GM04504 (cell line): Measurements from ENCODE around the gene ME3.

Experiments
- DNase-seq: peaks from one replicate; pipeline ENCODE4 v3.0.0-alpha.2; 2012; ENCODE audit warnings: low read depth

Gene ME3

DNA sequence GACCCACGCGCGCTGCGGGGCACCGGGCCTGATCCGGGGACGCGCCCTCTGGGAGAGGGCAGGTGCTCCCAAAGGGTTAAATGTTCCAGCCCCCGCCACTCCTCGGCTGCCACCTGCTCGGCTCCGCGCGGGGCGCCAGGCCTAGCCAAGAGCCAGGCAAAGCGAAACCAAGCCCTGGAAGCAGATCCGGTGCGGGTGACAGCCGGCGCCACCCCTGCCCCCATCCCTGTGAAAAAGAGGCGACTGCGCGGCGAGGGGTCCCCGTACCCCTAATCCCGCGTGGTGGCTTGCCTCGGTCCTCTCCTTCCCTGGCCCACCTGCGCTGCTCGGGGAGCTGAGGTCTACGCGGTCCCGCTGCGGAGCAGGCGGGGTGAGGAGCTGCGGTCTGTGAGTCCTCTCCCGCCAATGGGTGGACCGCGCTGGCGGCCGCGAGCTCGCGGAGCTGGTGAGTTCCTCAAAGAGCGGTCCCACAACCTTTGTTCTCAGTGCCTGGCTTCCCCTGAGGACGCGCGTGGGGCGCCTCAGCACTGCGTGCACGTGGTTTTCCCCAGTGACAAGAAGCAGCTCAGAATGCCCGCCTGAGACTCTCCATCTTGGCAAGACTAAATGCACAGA, at the start of gene ME3:
TSS of gene ME3 (minus strand) at position 610 of the 615 bp plus-strand sequence.
- DNase-seq, result peak; percentile 12

DNA sequence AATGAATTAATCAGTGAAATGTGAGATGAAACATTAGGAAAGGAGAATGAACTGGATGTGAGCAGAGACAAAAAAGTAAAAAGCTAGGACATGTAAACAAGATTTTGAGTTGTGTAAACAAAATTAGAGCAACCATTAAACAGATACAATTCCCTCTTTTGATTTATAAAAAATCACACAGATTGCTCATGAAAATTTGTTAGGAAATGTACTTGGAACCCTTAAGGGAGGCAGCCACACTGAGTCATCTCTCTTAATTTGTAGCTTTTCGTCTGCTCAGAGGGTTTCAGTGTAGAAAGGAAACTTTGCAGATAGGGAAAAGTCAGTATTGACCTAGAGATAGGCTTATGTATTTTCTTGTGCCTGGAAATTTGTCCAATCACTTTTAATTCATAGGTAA, 49.6 kb upstream of the ME3 start:
- DNase-seq, result peak; percentile 46

DNA sequence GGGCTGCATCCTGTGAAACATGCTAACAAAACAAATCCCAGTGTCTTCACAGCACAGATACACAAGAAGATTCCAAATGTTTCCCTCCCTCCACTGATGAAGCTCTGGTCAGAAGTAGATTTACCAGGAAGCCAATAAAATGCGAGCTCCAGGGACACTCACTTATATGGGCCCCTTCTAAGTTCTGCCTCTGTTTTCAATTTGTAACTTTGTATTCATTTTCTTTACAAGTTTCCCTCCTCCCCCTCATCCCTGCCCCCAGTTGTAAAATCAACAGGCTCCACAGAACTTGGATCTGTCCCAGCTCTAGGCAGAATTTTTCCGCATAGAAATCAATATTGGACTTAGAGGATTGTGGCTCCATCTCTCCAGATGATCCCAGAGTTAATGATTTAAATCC, 48.1 kb upstream of the ME3 start:
- DNase-seq, result no peak

DNA sequence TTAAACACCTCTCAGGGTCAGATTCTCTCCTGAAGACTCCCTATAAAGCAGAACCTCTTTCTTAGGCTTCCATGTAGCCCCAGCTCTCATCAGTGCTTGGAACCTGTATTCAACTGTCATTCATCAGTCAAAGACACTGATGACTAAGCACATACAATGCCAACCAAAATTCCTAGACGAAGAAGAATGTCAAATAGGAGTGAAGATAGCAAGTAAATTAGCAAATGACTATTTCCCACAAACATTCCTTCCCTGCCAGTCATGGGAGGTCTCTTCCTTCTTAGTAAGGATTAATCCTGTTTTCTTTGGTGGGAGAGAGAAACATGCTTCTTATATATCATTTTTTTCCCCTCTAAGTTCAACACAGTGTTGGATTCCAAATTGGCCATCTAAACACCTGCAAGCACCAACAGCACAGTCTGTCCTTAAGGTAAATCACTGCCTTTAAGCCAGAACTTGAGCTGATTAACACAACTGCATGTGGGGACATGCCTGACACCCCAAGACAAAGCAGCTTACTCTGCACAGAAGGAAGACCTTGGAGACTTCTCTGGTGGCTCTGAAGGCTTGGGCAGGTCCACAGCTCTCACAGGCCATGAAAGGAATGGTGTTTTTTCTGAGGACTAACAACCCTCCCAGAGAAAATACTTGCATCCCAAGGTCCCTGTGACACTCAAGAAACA, 47.5 kb upstream of the ME3 start:
- peak; percentile 62 for DNase-seq

DNA sequence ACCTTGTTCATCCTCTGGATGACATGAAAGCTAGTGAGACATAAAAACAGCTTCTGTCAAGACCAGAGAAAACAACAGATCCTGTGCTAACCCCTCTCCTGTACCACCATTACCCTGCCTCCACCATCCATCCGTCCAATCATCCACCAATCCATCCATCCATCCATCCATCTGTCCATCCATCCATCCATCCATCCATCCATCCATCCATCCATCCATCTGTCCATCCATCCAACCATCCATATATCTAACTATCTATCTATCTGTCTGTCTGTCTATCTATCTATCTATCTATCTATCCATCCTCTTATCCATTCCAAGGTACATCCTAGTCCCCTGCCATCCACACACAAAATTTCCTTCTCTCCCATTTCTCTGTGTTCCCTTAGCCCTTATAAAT, 46.6 kb upstream of the ME3 start:
- no peak for DNase-seq

DNA sequence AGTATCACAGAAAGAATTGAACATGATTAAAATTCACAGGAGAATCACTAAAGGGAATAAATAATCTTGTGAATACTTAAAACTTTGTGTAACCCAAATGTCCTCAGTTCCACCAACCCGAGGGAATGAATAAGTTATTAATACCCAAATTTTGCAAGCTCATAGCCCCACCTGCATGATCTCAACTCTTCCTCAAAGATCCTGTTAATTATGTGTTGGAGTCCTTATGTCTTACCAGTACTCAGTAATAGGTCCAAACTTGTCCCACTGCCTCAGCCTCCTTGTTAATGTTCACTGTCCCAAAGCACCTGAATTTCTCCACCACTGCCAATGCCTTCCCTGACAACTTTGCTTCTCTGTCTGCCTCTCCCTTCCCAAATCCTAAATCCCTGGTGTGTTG, 46.1 kb upstream of the ME3 start:
- DNase-seq, result no peak

DNA sequence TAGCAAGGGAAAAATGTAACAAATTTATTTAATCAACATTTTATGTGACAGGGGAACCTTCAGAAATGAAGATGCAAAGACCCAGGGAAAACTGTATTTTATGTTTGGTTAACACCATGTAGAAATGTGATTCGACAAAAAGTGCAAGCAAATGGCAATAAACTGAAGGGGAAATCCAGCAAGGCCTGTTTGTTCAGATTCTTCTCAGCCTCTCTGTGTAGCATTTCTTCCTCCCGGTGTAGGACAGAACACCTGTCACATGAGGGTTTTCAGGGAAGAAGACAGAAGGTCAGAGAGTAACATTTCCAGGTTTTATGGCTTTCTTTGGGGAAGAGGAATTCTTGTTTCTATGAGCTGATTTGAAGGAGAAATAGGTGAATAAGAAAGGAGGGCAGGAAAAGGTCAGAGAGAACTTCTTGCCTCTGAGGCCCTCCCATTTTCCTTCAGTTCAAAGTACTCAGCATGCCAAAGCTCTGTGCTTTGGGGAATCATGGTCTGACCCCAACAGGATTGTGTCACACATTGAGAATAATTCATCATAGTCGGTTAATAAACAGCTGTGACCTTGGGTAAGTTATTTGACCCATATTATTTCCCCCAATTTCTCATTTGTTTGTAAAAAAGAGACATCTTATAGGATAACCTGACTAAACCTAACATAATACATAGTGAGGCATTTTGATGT, 45.5 kb upstream of the ME3 start:
- no peak for DNase-seq

DNA sequence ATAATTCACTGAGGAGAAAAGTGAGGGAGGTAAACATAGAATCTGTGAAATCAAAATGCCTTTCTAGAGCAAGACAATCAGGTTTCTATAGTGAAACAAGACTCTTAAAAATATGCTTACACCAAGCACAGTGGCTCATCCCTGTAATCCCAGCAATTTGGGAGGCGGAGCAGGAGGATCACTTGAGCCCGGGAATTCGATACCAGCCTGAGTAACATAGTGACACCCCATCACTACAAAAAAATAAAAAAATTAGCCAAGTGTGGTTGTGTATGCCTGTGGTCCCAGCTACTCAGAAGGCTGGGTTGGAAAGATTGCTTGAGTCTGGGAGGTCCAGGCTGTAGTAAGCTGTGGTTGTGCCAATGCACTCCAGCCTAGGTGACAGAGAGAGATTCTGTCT, 43.2 kb upstream of the ME3 start:
- DNase-seq, result no peak

DNA sequence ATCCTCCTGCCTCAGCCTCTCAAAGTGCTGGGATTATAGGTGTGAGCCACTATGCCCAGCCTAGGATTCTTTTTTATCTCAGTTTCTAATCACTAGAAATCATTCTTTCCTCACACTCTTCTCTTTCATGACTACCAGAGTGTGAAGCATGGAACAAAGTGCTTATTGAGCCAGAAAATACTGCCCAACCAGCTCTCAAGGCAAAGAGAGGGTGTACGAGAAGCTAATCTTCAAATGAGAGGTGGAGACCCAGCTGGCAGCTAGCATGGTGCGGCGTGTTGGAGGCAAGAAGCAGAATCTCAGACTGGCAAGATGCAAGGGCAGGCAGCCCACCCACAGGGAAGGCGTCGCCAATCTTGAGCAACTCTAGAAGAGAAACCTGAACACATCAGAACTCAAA, 41.1 kb upstream of the ME3 start:
- DNase-seq, result no peak

DNA sequence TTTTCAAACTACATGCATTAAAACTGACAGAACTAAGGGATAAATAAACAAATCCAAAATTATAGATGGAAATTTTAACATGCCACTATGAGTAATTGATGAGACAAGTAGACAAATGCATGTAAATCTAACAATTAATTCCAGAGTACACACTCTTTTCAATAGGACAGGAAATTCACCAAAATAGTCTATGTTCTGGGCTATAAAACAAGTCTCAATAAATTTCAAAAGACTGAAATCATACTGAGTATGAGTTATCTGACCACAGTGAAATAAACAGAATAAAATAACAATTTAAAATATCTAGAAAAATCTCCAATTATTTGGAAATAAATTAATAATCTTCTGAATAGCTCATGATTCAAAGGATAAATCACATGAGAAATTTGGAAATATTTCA, 38.5 kb upstream of the ME3 start:
- no peak for DNase-seq

DNA sequence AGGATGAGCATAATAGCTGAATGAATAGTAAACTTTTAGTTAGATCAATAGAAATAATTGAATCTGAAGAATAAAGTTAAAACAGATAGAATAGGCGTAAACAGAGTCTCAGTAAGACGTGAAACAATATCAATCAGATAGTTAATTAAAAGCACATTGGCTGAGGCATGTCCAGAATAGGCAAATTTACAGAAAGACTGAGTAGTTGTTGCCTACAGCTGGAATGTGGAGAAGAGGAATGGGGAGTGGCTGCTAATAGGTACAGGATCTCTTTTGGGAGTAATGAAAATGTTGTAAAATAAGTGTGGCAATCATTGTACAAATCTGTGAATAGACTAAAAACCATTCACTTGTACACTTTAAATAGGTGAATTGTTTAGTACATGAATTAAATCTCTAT, 36.3 kb upstream of the ME3 start:
- no peak for DNase-seq

DNA sequence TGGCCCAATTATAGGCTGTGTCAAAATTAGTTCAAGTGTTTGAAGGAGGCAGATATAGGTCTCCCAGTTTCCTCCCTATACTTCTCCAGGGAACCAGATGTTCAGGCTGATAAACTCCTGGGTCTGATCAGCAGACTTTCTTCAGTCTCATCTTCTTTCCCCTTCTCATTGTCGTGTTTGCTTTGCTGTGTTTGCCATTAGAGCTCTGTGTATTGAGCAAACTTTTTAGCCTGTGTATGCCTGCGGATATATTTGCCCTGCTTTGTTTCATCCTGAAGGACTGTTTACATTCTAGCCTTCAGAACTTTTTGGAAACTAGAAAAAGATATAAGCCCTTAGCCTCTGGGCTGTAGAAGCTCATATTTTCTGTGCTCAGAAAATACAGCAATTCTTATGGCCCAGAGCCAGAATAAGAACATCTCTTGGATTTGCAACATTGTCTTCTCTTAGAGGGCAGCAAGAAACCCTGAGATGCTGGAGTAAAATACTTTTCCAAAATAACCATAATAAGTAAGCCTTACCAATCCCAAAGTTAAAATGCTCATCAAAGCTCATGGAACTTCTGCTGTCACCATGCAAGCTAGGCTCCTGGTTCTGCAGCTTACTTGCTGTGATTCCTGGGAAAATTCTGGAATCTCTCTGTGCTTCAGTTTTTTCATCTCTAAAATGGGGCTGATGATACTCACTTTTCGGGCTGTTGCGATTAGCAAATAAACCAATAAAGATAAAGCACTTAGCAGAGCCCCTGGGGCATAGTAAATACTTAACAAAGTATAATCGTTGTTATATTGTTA, 34.1 kb upstream of the ME3 start:
- DNase-seq, result no peak

DNA sequence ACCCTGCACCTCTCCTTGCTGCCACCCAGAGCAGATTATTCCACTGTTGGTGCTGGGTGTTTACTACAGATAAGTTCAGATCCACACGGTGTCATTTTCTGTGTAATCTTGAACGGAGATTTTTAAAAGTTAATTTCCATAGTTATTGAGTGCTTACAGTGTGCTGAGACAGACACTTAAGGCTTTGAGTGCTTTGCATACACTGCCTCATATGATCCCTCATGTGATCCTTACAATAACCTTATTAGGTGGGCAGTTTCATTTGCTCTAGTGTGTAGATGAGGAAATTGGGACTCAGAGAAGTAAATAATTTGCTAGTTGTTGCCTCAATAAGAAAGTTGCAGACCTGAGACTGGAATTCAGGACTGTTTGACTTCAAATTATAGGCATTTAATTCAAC, 32.3 kb upstream of the ME3 start:
- no peak for DNase-seq

DNA sequence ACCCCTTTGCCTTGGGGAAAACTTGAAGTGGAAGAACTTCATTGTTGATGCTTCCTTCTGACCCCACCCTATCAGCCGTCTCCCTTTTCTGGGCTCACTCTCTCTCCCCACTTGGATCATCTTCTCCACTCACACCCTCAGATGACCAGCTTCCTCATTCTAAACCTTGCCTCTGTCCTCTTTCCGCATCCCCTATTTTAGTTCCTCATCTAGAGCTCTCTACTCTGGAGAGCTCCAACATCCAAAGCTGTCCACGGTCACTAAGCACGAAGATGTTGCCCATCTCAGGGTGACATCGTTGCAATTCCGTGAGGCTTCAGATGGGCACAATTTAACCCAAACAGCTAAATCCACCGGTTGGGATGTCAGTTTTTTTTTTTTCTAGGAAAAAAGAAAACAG, 31.6 kb upstream of the ME3 start:
- DNase-seq, result no peak

DNA sequence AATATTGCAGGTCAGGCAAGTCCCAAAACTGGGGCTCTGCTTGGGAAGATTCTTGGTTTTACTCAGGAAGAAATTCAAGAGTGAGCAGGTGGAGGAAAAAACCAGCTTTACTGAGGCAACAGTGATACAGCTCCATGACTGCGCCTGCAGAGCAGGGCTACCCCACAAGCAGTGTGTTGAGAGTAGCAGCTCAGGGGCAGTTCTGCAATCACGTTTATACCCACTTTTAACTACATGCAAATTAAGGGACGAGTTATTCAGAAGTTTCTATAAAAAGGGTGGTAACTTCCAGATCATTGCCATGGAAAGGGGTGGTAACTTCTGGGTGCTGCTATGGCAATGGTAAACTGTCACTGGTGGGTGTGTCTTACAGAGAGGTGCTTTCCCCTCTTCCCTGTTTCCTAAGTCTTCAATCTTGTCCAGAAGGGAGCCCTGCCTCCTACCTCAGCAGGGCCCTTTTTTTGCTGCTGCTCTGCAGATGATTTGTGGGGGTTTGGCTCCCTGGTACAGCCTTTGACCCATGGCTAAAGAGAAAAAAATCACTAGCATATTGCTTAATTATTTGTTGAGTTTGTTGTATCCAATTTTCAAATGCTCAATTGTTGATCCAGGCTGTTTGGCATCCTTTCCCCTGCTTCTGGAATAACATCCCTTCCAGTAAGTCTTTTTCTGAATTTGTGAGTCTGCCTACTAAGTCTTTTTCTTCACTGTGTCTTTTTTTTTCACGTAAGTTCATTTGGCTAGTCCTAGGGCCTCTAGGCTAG, 30.0 kb upstream of the ME3 start:
- DNase-seq, result no peak

DNA sequence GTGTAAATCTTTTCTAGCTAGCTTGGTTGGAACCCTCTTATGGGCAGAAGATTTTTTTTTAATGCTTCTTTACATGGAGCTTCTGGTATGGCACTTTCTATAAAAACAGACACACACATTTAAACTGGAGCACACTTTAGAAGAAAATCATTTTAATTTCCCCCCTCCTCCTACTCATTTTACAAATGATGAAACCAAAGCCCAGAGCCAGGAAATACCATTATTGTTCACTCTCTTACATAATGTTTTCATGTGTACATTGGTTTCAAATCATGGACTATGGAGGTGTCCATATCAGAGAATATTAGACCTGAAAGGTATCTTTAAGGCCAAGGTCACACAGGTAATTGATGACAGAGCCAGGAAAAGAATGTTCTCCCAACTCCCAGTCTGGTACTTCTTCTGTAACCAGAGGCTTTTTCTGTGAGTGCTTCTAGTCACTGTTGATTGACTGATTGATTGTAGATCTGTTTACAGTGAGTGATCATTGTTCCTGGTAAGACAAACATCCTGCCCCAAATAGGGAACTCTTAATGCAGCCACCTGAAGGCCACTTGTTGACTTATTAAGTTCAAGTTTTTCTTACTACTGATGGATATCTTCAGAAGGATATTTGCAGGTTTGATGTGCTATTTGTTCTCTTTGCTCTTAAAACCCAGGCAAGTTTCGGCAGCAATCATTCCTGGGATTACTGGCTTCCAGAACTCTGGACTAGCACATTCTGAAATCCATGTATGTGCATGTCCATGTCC, 26.8 kb upstream of the ME3 start:
- no peak for DNase-seq

DNA sequence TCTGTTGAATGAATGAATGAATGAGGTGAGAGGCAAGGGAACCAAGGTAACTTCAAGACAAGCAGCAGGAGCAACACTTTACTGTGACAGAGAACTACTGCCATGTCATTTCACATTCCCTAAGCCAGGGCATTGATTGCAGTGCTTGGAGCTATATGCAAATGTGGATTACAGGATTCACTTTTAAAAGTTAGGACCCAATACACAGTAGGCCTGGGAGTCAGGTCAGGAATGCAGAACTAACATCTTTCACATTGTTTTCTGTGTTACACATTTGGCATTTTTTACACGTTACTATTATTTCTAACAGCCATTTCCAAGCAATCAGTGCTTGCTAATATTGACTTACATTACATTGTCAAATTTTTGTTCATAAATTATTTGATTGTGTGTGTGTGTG, 26.2 kb upstream of the ME3 start:
- no peak for DNase-seq

DNA sequence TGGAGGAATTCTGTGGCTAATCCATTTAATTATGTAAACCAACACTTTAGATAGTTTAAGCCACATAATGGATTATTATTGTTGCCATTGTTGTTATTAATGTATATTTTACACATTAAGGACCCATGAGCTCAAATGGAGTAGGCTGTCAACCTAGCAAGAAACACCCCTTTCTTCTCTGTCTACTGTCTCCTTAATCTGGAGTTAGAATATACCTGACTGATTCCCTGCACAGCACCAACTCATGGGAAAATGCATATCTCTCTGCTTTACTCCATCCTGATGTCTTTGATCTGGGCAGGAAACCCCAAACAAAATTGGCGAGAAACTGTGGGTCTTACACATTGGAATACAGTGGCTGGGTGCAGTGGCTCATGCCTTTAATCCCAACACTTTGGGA, 24.0 kb upstream of the ME3 start:
- DNase-seq, result no peak

DNA sequence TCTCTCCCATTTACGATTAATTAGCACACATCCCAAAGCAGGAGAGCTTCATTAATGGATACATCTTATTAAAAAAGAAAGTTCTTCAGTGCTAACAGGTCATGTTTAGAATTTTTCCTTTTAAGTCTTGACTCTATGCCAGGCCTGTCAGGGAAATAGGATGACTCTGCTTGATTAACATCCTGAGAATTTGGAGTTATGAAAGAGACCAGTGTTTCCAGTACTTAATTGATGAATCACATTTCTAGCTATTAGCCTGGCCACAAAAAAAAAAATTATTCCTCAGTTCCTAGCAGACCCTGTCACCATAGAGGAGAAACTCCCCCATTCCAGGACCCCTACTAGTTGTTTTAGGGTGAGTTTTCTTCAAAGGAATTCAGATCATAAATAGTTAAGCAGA, 23.6 kb upstream of the ME3 start:
- peak; percentile 78 for DNase-seq

DNA sequence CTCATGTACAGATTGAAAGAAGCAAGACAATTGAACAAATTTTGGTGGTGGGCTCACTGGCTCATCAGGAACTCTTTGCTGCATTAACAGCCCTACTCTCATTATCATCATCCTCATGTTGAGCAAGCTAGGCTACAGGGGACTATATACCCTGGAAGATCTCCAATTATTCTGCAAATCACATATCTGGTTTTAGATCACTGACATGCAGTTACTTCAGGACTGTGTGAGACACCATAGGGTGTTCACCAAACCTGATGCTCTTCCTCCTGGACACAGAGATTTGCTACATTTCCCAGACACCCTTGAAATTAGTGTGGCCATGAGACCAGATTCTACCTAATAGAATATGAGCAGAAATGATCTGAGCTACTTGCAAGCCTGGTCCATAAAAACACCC, 23.0 kb upstream of the ME3 start:
- DNase-seq, result no peak

DNA sequence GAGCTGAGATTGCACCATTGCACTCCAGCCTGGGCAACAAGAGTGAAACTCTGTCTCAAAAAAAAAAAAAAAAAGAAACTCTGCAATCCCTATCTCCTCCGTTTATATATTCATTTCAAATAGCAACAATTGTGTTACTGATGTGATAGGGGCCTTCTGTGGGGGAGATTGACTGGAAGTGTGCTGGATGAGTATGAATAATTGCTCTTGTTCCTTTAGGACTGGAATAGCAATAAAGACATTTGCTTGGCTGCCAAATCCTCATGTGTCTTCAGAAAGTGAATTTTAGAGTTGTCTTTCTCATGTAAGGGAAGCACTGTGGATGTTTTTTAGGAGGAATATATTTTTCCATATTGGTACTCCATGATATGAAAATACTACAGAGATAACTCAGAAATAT, 21.1 kb upstream of the ME3 start:
- no peak for DNase-seq
